ENCODE data around the gene SPIN1. TPM values are rescaled to one million over a fixed set of nuclear protein-coding genes. Genes with fewer than 3 reads are reported as not detected.
"Not testable (repeated sequence)": the region's sequence is repeated elsewhere in the genome, so short reads cannot be mapped to it uniquely, and the experiment has no call there.

SPIN1 gene
- 42.3 and 42.5 TPM in 2 replicates for total RNA-seq

GRCh38 chr9:88388203-88388885 lies at the start of gene SPIN1:
SPIN1 (plus strand) TSS chr9:88388444; CDS start chr9:88426540, 38,096 bp downstream.
- intact Hi-C loops (cut with micrococcal nuclease) = loop anchor here (1.0 to 5.0 kb wide), 4 partner anchors 66 to 282 kb away; no protein-coding TSS in a partner anchor

- intact Hi-C loops (cut with micrococcal nuclease) = no loop called here
These were observed 48.9 kb upstream of the SPIN1 start for GRCh38 chr9:88339317-88339716.

DNA sequence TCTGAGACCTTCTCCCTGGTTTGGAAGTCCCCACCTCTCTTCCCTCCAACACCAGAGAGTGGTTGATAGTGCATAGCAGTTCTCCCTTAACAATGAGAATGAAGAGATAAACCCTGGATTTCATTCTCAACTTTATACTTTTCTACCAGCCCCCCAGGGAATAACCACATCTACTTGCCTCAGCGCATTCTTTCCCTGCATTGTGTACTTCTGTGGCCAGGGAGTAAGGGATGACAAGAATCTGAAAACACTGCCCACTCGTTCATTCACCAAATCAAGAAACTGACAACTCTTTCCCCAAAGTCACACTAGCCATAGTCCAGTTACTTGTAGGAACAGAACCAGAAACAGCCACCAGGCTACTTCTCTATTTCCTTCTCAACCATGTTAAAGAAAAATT lies 46.0 kb upstream of the SPIN1 start:
- intact Hi-C loops (cut with micrococcal nuclease) = no loop called here

DNA sequence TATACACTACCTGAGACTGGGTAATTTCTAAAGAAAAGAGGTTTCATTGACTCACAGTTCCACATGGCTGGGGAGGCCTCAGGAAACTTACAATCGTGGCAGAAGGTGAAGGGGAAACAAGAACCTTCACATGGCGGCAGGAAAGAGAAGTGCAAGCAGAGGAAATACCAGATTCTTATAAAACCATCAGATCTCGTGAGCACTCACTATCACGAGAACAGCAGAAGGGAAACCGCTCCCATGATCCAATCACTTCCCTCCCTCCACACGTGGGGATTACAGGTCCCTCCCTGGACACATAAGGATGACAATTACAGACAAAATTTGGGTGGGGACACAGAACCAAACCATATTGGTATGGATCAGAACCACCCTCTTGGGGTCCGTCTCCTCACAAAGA lies 44.2 kb upstream of the SPIN1 start:
- intact Hi-C loops (cut with micrococcal nuclease) = no loop called here

- intact Hi-C loops (cut with micrococcal nuclease) = not testable (repeated sequence)
These were observed 37.9 kb upstream of the SPIN1 start for GRCh38 chr9:88350354-88350753.

- intact Hi-C loops (cut with micrococcal nuclease) = no loop called here
These were observed 33.1 kb upstream of the SPIN1 start for GRCh38 chr9:88355166-88355565.

DNA sequence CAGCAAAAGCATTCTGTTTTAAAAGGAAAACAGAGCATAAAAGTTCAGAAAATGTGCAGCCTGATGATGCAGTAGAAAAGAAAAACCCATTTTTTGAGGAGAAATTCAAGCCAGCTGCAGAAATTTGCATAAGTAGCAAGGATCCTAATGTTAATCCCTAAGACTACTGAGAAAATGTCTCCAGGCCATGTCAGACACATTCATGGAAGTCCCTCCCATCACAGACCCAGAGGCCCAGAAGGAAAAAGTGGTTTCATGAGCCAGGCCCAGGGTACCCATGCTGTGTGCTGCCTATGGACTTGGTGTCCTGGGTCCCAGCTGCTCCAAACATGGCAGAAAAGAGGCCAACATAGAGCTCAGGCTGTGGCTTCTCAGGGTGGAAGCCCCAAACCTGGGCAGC lies 31.0 kb upstream of the SPIN1 start:
- intact Hi-C loops (cut with micrococcal nuclease) = not testable (repeated sequence)

- intact Hi-C loops (cut with micrococcal nuclease) = no loop called here
These were observed 29.5 kb upstream of the SPIN1 start for GRCh38 chr9:88358723-88359122.

DNA sequence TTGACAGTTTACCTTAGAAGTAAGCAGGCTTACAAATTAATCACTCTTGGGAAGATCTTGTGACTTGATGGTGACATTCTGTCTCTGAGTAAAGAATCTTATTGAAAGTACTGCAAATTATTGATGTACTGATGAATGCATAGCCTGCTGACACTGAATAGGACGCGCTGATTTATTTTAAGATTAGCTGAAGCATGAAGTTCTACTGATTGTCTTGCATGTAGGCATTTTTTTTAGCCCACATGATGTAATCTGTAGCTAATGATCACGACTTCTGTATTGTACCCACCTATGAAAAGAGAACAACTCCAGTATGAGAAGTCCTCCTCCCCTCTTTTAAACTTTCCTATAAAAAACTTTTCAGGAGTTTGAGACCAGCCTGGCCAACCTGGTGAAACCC lies 28.3 kb upstream of the SPIN1 start:
- intact Hi-C loops (cut with micrococcal nuclease) = no loop called here

- intact Hi-C loops (cut with micrococcal nuclease) = no loop called here
These were observed 25.6 kb upstream of the SPIN1 start for GRCh38 chr9:88362681-88363080.

GRCh38 chr9:88363661-88364060 lies 24.6 kb upstream of the SPIN1 start:
- intact Hi-C loops (cut with micrococcal nuclease) = no loop called here

GRCh38 chr9:88364706-88365105 lies 23.5 kb upstream of the SPIN1 start:
- intact Hi-C loops (cut with micrococcal nuclease) = no loop called here

DNA sequence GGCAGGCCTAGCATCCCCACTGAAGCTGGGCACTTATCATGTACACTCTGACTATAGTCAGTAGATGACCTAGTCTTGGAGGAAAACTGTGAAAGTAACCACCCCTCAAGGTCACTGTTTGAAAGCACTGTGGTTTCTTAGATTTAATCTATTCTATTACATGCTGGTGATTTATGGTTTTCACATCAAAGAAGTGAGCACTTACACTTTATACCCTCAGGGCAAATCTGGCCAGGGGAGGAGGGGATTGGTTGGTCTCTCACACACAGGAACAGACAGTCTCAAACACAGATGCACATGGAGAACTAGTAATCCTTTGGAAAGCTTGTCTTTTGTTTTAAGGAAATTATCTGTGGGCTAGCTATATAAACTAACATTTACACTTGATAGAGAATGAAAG lies 17.9 kb upstream of the SPIN1 start:
- intact Hi-C loops (cut with micrococcal nuclease) = no loop called here

GRCh38 chr9:88372103-88372654 lies 16.1 kb upstream of the SPIN1 start:
- intact Hi-C loops (cut with micrococcal nuclease) = no loop called here

GRCh38 chr9:88373045-88373444 lies 15.2 kb upstream of the SPIN1 start:
- intact Hi-C loops (cut with micrococcal nuclease) = no loop called here

GRCh38 chr9:88378317-88378716 lies 9.9 kb upstream of the SPIN1 start:
- intact Hi-C loops (cut with micrococcal nuclease) = no loop called here

DNA sequence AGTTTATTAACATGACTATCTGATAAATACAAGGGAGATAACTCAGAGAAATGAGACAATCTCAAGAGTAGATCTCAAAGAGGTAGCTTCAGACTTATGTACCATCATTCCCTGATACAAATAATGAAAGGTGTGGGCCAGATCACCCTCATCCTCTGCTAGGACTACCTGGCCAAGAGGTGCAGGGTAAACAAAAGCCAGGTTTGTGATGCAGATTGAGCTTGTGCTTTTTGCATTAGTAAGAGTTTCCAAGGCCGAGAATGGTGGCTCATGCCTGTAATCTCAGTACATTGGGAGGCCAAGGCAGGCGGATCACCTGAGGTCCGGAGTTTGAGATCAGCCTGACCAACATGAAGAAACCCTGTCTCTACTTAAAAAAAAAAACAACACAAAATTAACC lies 8.9 kb upstream of the SPIN1 start:
- intact Hi-C loops (cut with micrococcal nuclease) = no loop called here

DNA sequence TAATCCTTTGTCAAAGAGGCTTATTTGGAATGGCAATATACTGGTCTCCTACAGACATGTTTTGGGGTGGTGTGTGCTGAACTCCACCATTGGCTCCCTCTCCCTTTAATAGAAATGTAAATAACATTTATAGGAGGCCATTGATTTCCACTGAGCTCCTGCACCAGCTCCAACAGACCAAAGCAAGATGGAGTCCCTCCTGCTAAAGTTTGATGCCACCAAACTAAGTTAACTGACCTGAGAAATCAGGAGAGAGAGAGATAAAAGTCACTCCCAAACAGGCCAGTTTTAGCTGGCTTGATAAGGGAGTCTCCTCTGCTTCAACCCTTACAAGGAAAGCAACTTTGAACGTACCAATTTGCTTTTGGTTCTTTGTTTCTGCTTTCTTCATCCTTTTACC lies 8.1 kb upstream of the SPIN1 start:
- intact Hi-C loops (cut with micrococcal nuclease) = no loop called here

DNA sequence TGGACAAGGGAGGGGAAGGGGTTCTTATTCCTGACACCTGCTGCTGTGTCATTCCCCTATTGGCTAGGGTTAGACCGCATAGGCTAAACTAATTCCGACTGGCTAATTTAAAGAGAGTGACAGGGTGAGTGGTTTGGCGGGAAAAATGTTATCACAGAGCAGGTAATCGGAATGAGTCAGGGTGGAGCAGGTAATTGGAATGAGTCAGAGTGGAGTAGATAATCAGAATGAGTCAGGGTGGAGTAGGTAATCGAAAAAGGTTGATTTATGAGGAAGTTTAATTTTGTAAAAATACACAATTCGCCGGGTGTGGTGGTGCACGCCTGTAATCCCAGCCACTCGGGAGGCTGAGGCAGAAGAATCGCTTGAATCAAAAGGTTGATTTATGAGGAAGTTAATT lies 6.9 kb upstream of the SPIN1 start:
- intact Hi-C loops (cut with micrococcal nuclease) = not testable (repeated sequence)

- intact Hi-C loops (cut with micrococcal nuclease) = no loop called here
These were observed 5.1 kb upstream of the SPIN1 start for GRCh38 chr9:88383176-88383575.

DNA sequence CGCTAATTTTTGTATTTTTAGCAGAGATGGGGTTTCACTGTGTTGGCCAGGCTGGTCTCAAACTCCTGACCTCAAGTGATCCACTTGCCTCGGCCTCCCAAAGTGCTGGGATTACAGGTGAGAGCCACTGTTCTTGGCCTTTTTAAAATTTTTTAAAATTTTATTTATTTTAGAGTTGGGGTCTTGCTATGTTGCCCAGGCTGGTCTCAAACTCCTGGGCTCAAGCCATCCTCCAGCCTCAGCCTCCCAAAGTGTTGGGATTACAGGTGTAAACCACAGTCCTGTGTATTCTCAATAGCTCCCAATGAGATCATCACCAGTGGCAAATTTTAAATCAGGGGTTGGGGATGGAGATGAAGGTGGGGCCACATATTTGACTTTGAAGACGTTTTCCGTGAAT lies 2.1 kb upstream of the SPIN1 start:
- intact Hi-C loops (cut with micrococcal nuclease) = loop anchor here (5.0 kb wide), 1 partner anchor 64 kb away; no protein-coding TSS in a partner anchor

DNA sequence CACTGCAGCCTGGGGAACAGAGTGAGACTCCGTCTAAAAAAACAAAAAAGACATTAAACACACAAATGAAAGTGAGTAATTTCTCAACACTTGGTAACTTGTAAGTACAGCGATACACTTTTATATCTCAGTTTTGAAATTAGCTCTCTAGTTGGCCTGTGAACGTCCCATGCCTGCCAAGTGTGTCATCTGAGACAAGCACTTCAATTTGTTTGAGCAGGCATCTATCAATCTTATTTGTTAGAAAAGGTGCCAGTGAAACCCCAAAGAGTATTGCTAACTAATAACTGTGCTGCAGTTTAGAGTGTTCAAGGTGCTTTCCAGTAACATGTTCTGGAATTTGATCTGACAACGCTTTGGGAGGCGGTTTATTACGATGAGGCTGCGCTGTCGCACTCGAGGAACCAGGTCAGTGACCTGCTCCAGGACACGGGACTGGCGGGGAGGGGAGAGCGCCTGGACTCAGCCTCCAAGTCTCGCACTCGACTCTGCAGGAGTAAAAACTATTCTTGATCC lies 1.1 kb upstream of the SPIN1 start:
- intact Hi-C loops (cut with micrococcal nuclease) = loop anchor here (1.0 to 5.0 kb wide), 2 partner anchors 65 to 413 kb away; partner anchors contain the start of gene CDK20

Data from T-helper 2 cell treated with Interferon-gamma antibody and Interleukin-4, amounts not matched to agents 100 ng/mL and 5 ng/mL, for 36 hours (primary cell).